ENCODE measurements around the gene TRAPPC4. TPM values are rescaled to one million over a fixed set of nuclear protein-coding genes. Genes with fewer than 3 reads are reported as not detected.
A peak's percentile ranks its signal among the peaks of the same experiment; 100 is the strongest.
"Not testable (repeated sequence)": the region's sequence is repeated elsewhere in the genome, so short reads cannot be mapped to it uniquely, and the experiment has no call there.

The TRAPPC4 gene, protein sequence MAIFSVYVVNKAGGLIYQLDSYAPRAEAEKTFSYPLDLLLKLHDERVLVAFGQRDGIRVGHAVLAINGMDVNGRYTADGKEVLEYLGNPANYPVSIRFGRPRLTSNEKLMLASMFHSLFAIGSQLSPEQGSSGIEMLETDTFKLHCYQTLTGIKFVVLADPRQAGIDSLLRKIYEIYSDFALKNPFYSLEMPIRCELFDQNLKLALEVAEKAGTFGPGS
- 10 to 100 TPM; 75.2 to 77.6 TPM for total RNA-seq

DNA sequence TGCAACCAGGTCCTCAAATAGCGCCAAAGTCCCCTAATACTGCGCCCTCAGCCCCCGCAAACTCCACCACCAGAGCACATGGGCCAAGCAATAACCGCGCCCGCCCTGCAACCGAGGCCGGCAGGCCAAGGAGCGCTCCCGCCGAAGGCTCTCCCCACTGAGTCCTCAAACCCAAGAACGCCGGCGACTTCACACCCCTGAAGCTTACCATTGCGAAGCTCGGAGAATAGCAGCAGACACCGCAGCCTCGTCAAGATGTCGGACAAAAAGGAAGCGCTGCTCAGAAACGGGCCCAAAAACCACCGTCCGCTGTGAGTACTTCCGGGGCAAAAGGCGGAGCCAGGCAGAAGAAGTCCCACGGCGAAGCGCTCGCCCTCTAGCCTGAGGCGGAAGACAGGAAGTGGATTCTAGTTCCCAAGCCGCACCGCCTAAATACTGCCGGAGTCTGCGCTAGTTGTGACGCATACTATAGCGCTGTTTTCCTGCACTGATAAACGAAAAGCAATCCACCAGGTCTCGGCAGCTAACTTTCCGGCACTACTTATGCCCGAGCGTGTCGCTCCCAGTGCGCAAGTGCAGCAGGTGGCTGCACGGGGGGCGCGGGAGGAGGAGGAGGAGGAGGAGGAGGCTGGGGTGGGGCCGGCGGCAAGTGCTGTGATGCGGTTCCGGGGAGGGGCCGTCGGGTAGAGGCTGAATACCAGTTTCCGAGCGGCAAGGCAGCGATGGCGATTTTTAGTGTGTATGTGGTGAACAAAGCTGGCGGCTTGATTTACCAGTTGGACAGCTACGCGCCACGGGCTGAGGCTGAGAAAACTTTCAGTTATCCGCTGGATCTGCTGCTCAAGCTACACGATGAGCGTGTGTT lies at the start of gene TRAPPC4, which contains the start of gene RPS25:
Gene TRAPPC4 (plus strand): TSS at position 693 of the 865 bp plus-strand sequence. CDS start 30 bp downstream, at position 723.
Gene RPS25 (minus strand): TSS at position 270 of the 865 bp plus-strand sequence. CDS start 59 bp downstream, at position 211.
- Mint-ChIP-seq H3K36me3 (ENCODE audit: low read depth) (peaks cover 99% of the 10 kb centered on the region), H3K9me3 (no peaks in the 10 kb centered on the region), H3K4me3 (peak within 1 kb of the TSS; percentile 91), H3K4me1 (peaks cover 20% of the 10 kb centered on the region), H3K27me3 (no peaks in the 10 kb centered on the region), H3K27ac (peak within 1 kb of the TSS; percentile 95)
- peak; percentile 94 for ATAC-seq (replicated peaks)

DNA sequence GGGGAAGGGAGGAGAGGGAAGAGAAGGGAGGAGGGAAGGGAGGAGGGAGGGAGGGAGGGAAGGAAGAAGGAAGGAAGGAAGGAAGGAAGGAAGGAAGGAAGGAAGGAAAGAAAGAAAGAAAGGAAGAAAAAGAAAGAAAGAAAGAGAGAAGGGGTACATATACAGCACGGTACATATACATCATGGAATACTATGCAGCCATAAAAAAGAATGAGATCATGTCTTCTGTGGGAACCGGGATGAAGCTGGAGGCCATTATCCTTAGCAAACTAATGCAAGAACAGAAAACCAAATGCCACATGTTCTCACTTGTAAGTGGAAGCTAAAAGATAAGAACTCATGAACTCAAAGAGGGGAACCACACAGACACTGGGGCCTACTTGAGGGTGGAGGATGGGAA lies 49.1 kb upstream of the TRAPPC4 start:
- H3K9me3 Mint-ChIP-seq; H3K27ac Mint-ChIP-seq; H3K4me3 Mint-ChIP-seq; H3K27me3 Mint-ChIP-seq; H3K4me1 Mint-ChIP-seq; ATAC-seq (replicated peaks); H3K36me3 Mint-ChIP-seq (ENCODE audit: low read depth): not testable (repeated sequence)

DNA sequence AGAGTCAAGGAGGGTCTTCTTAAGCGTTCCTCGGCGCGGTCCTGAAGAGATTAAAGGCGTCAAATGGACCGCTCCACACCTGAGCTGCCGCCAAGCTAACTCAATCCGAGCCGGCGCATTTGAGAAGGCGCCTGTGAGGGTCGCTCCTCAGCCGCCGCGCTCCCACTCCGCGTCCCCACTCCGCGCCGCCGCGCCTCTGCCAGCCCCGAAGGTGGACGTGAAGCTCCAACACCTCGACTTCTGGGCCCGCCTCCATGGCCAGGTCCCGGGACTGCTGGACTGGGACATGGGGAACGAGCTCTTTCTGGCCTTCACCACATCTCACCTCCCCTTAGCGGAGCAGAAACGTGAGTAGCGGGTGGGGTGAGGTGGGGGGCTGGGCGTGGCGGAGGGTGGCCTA lies 46.9 kb upstream of the TRAPPC4 start, which contains the start of gene FOXR1:
Gene FOXR1 (plus strand): TSS at position 116 of the 400 bp plus-strand sequence. CDS start 171 bp downstream, at position 287.
- no peak for ATAC-seq (replicated peaks)
- Mint-ChIP-seq H3K4me1 (no peaks in the 10 kb centered on the region), H3K4me3 (no peak within 1 kb of the TSS), H3K9me3 (no peaks in the 10 kb centered on the region), H3K27ac (no peak within 1 kb of the TSS), H3K36me3 (ENCODE audit: low read depth) (no peaks in the 10 kb centered on the region), H3K27me3 (peaks cover 11% of the 10 kb centered on the region)

DNA sequence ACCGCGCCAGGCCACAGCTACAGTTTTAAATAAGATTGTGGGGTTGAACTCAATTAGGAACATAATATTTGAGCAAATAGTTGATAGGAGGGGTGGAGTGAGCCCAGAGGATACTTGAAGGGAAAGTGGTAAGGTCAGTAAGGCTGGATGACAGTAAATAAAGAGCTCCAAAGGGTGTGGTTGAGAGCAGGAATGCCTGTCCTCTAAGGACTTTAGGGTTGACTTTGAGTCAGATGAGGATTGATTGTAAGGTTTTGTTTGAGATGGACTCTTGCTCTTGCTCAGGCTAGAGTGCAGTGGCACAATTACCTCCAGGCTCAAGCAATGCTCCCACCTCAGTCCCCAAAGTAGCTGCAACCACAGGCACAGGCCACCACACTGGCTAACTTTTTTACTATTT lies 44.6 kb upstream of the TRAPPC4 start:
- Mint-ChIP-seq H3K36me3 (ENCODE audit: low read depth) (no peaks in the 10 kb centered on the region), H3K4me1 (no peaks in the 10 kb centered on the region), H3K27ac (no peak overlapping the region), H3K27me3 (peaks cover 11% of the 10 kb centered on the region), H3K4me3 (no peak overlapping the region), H3K9me3 (no peaks in the 10 kb centered on the region)
- no peak for ATAC-seq (replicated peaks)

DNA sequence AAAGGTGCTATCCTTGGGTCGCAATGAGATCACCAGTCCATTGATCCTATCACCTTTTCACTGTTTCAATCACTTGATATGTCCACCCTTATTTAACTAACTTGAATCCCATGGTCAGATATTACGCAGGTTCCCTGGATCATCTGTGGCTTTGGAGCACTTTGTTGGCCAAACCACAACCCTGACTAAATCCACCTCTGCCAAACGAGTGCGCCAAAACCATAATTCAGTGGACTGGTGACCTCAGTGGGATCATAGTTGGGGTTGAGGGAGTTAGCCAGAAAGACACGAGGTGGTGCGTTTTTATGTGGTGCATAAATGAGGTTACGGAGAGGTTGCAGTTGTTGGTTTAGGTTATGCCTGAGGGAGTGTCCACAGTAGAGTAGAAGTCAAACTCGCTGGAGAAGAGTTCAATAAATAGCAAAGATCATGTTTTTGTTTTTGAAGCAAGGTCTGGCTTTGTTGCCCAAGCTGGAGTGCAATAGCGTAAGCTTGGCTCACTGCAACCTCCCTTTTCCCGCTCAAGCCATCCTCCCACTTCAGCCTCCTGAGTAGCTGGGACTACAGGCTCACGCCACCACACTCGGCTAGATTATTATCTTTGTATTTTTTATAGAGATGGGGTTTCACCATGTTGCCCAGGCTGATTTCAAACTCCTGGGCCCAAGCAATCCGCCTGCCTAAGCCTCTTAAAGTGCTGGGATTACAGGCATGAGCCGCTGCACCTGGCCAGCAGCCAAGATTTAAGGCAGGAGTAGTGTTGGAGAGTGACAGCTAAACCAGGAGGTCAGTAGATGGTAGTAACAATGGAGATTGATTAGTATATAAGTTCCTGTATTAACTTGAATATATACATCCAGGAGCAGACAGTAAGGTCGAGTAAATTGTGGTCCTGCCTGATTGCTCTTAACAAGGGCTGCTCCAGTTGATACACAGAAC lies 42.5 kb upstream of the TRAPPC4 start:
- Mint-ChIP-seq H3K4me3 (no peak overlapping the region), H3K9me3 (no peaks in the 10 kb centered on the region), H3K36me3 (ENCODE audit: low read depth) (no peaks in the 10 kb centered on the region), H3K27me3 (peaks cover 11% of the 10 kb centered on the region), H3K27ac (no peak overlapping the region), H3K4me1 (no peaks in the 10 kb centered on the region)
- no peak for ATAC-seq (replicated peaks)

DNA sequence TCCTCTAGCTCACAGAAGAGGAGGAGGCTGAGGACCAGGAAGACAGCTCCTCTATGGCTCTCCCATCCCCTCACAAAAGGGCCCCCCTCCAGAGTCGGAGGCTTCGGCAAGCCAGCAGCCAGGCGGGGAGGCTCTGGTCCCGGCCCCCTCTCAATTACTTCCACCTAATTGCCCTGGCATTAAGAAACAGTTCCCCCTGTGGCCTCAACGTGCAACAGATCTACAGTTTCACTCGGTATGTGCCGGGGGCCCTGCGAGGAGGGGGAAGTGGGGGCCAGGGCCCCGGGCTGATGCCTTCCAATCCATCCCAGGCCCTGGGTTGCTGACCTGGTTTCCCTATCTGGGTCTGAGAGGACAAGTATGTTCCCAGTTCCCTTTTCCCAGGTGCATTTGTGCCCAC lies 39.1 kb upstream of the TRAPPC4 start:
- no peaks in the 10 kb centered on the region for H3K4me1 Mint-ChIP-seq
- ATAC-seq (replicated peaks) = no peak
- no peak overlapping the region for H3K27ac Mint-ChIP-seq
- no peak overlapping the region for H3K4me3 Mint-ChIP-seq
- peaks cover 6% of the 10 kb centered on the region for H3K27me3 Mint-ChIP-seq
- no peaks in the 10 kb centered on the region for H3K36me3 Mint-ChIP-seq (ENCODE audit: low read depth)
- H3K9me3 Mint-ChIP-seq = no peaks in the 10 kb centered on the region

DNA sequence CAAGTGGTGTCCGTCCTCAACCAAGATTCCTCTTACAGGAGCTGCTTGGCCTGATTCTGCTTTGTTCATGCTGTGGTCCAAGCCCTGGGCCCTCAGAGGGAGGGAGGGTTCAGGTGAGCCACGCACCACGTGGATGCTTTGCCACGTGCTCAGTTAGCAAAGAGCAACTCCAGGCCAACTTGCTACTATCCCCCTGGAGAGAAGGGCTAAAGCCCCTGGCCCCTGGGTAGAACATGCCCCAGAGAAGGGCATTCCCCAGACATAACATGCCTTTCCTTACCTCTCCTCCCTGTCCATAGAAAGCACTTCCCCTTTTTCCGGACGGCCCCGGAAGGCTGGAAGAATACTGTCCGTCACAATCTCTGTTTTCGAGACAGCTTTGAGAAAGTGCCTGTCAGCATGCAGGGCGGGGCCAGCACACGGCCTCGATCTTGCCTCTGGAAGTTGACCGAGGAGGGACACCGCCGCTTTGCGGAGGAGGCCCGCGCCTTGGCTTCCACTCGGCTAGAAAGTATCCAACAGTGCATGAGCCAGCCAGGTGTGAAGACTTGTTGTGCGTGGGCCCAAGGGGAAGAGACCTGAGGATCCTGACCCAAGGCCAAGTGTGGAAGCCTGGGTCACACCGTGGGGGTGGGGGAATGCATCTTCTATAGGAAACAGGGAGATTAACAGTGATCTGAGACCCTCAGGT lies 38.2 kb upstream of the TRAPPC4 start:
- Mint-ChIP-seq H3K36me3 (ENCODE audit: low read depth) (no peaks in the 10 kb centered on the region), H3K27me3 (no peaks in the 10 kb centered on the region), H3K9me3 (no peaks in the 10 kb centered on the region), H3K4me3 (no peak overlapping the region), H3K27ac (no peak overlapping the region), H3K4me1 (no peaks in the 10 kb centered on the region)
- no peak for ATAC-seq (replicated peaks)

DNA sequence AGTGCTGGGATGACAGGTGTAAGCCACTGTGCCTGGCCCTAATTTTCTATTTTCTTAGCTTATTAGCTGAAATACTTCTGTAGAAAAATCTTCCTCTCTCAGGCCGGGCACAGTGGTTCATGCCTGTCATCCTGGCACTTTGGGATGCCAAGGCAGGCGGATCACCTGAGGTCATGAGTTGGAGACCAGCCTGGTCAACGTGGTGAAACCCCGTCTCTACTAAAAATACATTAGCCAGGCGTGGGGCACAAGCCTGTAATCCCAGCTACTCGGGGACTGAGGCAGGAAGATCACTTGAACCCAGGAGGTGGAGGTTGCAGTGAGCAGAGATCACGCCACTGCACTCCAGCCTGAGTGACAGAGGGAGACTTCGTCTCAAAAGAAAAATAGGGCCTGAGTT lies 34.2 kb upstream of the TRAPPC4 start:
- ATAC-seq (replicated peaks); H3K4me3 Mint-ChIP-seq; H3K36me3 Mint-ChIP-seq (ENCODE audit: low read depth); H3K27ac Mint-ChIP-seq; H3K9me3 Mint-ChIP-seq; H3K27me3 Mint-ChIP-seq; H3K4me1 Mint-ChIP-seq: not testable (repeated sequence)

DNA sequence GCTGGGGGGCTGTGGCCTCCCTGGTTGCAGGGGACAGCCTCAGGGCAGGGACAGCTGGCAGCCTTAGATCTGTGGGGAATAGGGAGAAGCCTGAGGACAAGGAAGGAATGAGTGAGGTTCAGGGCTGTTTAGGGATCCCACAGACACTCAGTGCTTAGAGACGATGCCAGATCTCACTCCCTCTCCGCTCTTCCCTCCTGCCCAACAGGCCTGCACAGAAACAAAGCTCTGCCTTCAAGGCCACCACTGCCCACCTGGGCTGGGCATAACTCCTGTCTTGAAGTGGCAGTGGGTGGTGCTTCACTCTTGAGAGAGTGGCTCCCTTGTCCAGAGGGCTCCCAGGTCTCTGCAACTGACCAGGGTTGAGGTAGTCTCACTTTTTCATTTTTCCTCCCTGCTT lies 33.7 kb upstream of the TRAPPC4 start:
- Mint-ChIP-seq H3K4me1 (no peaks in the 10 kb centered on the region), H3K27me3 (no peaks in the 10 kb centered on the region), H3K36me3 (ENCODE audit: low read depth) (no peaks in the 10 kb centered on the region), H3K27ac (no peak overlapping the region), H3K9me3 (no peaks in the 10 kb centered on the region), H3K4me3 (no peak overlapping the region)
- no peak for ATAC-seq (replicated peaks)

DNA sequence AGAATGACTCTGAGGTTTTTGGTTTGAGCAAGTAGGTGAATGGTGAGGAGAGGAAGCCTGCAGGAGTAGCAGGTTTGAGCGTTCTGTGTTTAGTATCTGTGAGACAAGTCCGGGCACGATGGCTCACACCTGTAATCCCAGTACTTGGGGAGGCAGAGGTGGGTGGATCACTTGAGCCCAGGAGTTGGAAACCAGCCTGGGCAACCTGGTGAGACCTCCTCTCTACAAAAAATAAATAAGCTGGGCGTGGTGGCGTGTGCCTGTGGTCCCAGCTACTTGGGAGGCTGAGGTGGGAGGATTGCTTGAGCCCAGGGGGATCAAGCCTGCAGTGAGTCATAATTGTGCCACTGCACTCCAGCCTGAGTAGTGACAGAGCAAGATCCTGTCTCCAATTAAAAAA lies 30.3 kb upstream of the TRAPPC4 start:
- H3K36me3 Mint-ChIP-seq (ENCODE audit: low read depth) = no peaks in the 10 kb centered on the region
- no peaks in the 10 kb centered on the region for H3K4me1 Mint-ChIP-seq
- H3K9me3 Mint-ChIP-seq = no peaks in the 10 kb centered on the region
- H3K27ac Mint-ChIP-seq = peak overlapping the region; percentile 6
- no peaks in the 10 kb centered on the region for H3K27me3 Mint-ChIP-seq
- no peak for ATAC-seq (replicated peaks)
- no peak overlapping the region for H3K4me3 Mint-ChIP-seq

DNA sequence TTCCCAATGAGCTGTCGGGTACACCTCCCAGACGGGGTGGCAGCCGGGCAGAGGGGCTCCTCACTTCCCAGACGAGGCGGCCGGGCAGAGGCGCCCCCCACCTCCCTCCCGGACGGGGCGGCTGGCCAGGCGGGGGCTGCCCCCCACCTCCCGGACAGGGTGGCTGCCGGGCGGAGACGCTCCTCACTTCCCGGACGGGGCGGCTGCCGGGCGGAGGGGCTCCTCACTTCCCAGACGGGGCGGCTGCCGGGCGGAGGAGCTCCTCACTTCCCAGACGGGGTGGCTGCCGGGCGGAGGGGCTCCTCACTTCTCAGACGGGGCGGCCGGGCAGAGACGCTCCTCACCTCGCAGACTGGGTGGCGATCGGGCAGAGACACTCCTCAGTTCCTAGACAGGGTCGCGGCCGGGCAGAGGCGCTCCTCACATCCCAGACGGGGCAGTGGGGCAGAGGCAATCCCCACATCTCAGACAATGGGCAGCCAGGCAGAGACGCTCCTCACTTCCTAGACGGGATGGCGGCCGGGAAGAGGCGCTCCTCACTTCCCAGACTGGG lies 27.0 kb upstream of the TRAPPC4 start:
- H3K9me3 Mint-ChIP-seq; H3K4me1 Mint-ChIP-seq; ATAC-seq (replicated peaks); H3K4me3 Mint-ChIP-seq; H3K36me3 Mint-ChIP-seq (ENCODE audit: low read depth); H3K27me3 Mint-ChIP-seq; H3K27ac Mint-ChIP-seq: not testable (repeated sequence)

DNA sequence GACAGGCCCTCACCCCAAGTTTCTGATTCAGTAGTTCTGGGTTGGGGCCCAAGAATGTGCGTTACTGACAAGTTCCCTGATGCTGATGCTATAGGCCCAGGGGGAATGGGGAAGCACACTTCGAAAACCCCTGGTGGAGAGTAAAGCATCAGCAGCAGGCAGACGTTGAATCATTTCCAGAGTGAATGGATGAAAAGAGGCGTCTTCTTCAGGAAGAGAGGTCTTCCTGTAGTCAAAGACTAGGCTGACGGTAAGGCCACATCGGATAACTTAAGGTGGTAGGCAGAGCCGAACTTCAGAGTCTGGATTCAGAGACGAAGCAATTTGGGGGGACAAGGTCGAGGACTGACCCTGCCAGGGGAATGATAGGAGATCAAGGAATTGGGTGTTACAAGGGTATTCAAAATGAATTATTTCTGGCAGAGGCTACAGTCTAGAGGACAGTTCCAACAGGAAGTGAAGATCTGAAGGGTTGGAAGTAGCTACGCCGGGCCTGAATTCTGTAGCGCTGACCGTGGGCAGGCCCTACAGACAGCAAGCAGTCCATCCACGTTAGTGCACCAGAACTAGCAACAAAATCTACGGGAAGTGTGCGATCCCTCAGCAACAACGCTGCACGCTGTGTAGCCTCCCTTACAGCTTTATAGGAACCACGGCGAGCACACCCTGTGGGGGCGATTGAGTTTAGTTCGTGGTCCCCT lies 21.5 kb upstream of the TRAPPC4 start:
- ATAC-seq (replicated peaks) = peak; percentile 31
- no peaks in the 10 kb centered on the region for H3K9me3 Mint-ChIP-seq
- H3K36me3 Mint-ChIP-seq (ENCODE audit: low read depth) = peaks cover 59% of the 10 kb centered on the region
- peaks cover 10% of the 10 kb centered on the region for H3K4me1 Mint-ChIP-seq
- peak overlapping the region; percentile 85 for H3K27ac Mint-ChIP-seq
- no peaks in the 10 kb centered on the region for H3K27me3 Mint-ChIP-seq
- peak overlapping the region; percentile 88 for H3K4me3 Mint-ChIP-seq

Measured in activated T-helper 17 cell treated with anti-CD3 and anti-CD28 coated beads, Interleukin-2, amount 50 U/mL, for 72 hours (primary cell).